Liver (tissue), 3 donors: ENCODE data around the gene OCSTAMP.

Experiments
- FOXA1 ChIP-seq: IDR thresholded peaks from 2 replicates; pipeline ENCODE4 v1.6.1; 2016; ENCODE audit warnings: antibody characterized with exemption
- FOXA2 ChIP-seq: IDR thresholded peaks from 2 replicates; pipeline ENCODE4 v1.6.1; 2016; ENCODE audit warnings: antibody characterized with exemption
- GABPA ChIP-seq, 2 donors: IDR thresholded peaks in 1 of 2; conservative IDR thresholded peaks in 1 of 2; 2 replicates each; pipeline ENCODE4 v1.6.1; 2016; ENCODE audit warnings: antibody characterized with exemption in 2 of 2, mild to moderate bottlenecking in 1 of 2, moderate library complexity in 1 of 2
- NR2F2 ChIP-seq: IDR thresholded peaks from 2 replicates; pipeline ENCODE4 v1.6.1; 2016; ENCODE audit warnings: antibody characterized with exemption
- RAD21 ChIP-seq, 2 donors: IDR thresholded peaks; 2 replicates each; pipeline ENCODE4 v1.6.1; 2016; ENCODE audit warnings: antibody characterized with exemption in 2 of 2, mild to moderate bottlenecking in 2 of 2
- TAF1 ChIP-seq: conservative IDR thresholded peaks from 2 replicates; pipeline ENCODE4 v1.6.1; 2016; ENCODE audit warnings: antibody characterized with exemption, mild to moderate bottlenecking
- TF ChIP-seq, protein P1 (sequence below): fragments of 150-350 bp; IDR thresholded peaks from 2 replicates; pipeline ENCODE4 v1.5.1; 2017; ENCODE audit warnings: improper control_type of control experiment, low read depth, low read length; ENCODE audit not compliant: missing input control
- TF ChIP-seq, protein P2 (sequence below): IDR thresholded peaks from 2 replicates; pipeline ENCODE4 v1.6.1; 2016; ENCODE audit warnings: antibody characterized with exemption
- donor health status: healthy.
- donor health status: healthy.

DNA sequence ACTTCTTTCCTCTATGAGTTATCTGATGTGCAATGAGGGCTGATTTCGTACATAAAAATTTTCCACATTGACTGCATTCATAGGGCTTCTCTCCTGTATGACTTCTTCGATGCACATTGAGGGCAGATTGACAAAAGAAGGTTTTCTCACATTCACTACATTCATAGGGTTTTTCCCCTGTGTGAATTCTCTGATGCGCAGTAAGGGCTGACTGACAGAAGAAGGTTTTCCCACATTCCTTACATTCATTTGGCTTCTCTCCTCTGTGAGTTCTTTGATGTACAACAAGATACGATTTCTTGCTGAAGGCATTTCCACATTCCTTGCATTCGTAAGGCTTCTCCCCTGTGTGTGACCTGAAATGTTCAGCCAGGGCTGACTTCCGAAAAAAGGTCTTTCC, 48.5 kb downstream of the OCSTAMP start:
- TF ChIP-seq, protein P1, sequence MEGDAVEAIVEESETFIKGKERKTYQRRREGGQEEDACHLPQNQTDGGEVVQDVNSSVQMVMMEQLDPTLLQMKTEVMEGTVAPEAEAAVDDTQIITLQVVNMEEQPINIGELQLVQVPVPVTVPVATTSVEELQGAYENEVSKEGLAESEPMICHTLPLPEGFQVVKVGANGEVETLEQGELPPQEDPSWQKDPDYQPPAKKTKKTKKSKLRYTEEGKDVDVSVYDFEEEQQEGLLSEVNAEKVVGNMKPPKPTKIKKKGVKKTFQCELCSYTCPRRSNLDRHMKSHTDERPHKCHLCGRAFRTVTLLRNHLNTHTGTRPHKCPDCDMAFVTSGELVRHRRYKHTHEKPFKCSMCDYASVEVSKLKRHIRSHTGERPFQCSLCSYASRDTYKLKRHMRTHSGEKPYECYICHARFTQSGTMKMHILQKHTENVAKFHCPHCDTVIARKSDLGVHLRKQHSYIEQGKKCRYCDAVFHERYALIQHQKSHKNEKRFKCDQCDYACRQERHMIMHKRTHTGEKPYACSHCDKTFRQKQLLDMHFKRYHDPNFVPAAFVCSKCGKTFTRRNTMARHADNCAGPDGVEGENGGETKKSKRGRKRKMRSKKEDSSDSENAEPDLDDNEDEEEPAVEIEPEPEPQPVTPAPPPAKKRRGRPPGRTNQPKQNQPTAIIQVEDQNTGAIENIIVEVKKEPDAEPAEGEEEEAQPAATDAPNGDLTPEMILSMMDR = no peak
- no peak for TF ChIP-seq TAF1
- TF ChIP-seq FOXA1 = no peak
- TF ChIP-seq FOXA2 = no peak
- TF ChIP-seq GABPA (IDR thresholded peaks at IDR 0.05 in 1 of 2, conservative IDR thresholded peaks at IDR 0.05 in 1 of 2) = no peak
- TF ChIP-seq, protein P2, sequence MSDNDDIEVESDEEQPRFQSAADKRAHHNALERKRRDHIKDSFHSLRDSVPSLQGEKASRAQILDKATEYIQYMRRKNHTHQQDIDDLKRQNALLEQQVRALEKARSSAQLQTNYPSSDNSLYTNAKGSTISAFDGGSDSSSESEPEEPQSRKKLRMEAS = no peak
- no peak for TF ChIP-seq RAD21 (IDR thresholded peaks at IDR 0.05)
- TF ChIP-seq NR2F2 = no peak
